HUES64 (cell line): Measurements from ENCODE around the gene STARD4.
A peak's percentile ranks its signal among the peaks of the same experiment; 100 is the strongest.

ENCODE experiments used
- H3K27ac ChIP-seq: 2 replicates; pipeline ENCODE4 v1.7.0; 2013; ENCODE audit warnings: low read depth, low read length, inconsistent platforms
- H3K27me3 ChIP-seq: 2 replicates; pipeline ENCODE4 v1.6.1; 2013; ENCODE audit warnings: mild to moderate bottlenecking, low read length; ENCODE audit not compliant: insufficient read depth
- H3K36me3 ChIP-seq: 2 replicates; pipeline ENCODE4 v1.6.1; 2013; ENCODE audit warnings: mild to moderate bottlenecking, low read length; ENCODE audit not compliant: insufficient read depth
- H3K4me1 ChIP-seq: 2 replicates; pipeline ENCODE4 v1.6.1; 2013; ENCODE audit warnings: mild to moderate bottlenecking, low read length, moderate library complexity; ENCODE audit not compliant: insufficient read depth
- H3K4me3 ChIP-seq: 2 replicates; pipeline ENCODE4 v1.5.1; 2013; ENCODE audit warnings: mild to moderate bottlenecking, low read length, moderate library complexity
- H3K9ac ChIP-seq: 2 replicates; pipeline ENCODE4 v1.6.1; 2013; ENCODE audit warnings: mild to moderate bottlenecking, low read depth, low read length
- H3K9me3 ChIP-seq: 2 replicates; pipeline ENCODE4 v1.6.1; 2013; ENCODE audit warnings: low read depth, low read length; ENCODE audit not compliant: insufficient read depth
- WGBS: fragments of 150-250, 120-280 bp; methylation state at CpG from one replicate; pipeline ENCODE4 v1.1.7; 2013; ENCODE audit warnings: missing lambda C conversion rate; 5-methylcytosine and 5-hydroxymethylcytosine counted together

STARD4 gene

GRCh38 chr5:111469293-111469896 is 42.9 kb downstream of the STARD4 start:
- H3K27ac ChIP-seq: no peak overlapping the region
- H3K27me3 ChIP-seq: no peaks in the 10 kb centered on the region
- no peaks in the 10 kb centered on the region for H3K36me3 ChIP-seq
- H3K9ac ChIP-seq: no peak overlapping the region
- 92% methylated on average over 2 of the region's 2 CpGs for WGBS
- no peak overlapping the region for H3K4me3 ChIP-seq
- H3K4me1 ChIP-seq: no peaks in the 10 kb centered on the region
- H3K9me3 ChIP-seq: no peaks in the 10 kb centered on the region

DNA sequence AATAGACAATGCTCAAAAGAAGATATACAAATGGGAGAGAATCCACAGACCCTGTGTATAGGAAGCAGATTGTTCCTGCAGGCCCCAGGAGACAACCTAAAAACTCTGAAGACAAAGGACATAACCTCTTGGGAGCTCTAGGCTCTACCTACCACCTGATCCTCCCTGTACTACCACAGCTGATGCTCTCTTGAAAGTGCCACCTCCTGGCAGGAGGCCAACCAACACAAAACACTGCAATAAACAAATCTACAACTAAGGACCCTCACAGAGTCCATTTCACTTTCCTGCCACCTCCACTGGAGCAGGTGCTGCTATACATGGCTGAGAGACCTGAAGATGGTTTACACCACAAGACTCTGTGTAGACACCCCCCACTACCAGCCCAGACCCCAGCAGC is 49.0 kb downstream of the STARD4 start:
- H3K9ac ChIP-seq: no peak overlapping the region
- no peak overlapping the region for H3K27ac ChIP-seq
- H3K9me3 ChIP-seq: no peaks in the 10 kb centered on the region
- H3K27me3 ChIP-seq: no peaks in the 10 kb centered on the region
- peaks cover 14% of the 10 kb centered on the region for H3K4me1 ChIP-seq
- H3K4me3 ChIP-seq: no peak overlapping the region
- no peaks in the 10 kb centered on the region for H3K36me3 ChIP-seq

DNA sequence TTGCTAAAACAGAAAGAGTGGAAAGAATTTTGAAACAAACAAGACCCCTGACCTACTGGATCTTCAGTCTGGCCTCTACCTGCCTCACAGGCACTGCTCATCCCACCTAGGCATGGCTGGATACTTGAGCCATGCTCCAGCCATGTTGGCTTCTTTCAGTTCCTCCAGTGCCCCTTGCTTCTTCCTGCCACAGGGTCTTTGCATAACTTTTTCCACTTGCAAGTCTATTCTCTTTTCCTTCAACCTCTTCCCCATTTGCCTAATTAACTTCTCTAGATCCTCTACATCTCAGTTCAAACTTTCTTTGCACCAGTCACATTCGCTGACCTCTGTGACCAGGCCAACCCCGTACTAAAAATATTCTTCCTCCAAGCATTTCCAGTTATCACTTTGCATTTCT is 50.4 kb downstream of the STARD4 start:
- Histone ChIP-seq H3K27ac (no peak overlapping the region), H3K4me3 (no peak overlapping the region), H3K4me1 (peaks cover 14% of the 10 kb centered on the region), H3K27me3 (no peaks in the 10 kb centered on the region), H3K9me3 (no peaks in the 10 kb centered on the region), H3K9ac (no peak overlapping the region), H3K36me3 (no peaks in the 10 kb centered on the region)
- WGBS: 95% methylated on average over 2 of the region's 2 CpGs

DNA sequence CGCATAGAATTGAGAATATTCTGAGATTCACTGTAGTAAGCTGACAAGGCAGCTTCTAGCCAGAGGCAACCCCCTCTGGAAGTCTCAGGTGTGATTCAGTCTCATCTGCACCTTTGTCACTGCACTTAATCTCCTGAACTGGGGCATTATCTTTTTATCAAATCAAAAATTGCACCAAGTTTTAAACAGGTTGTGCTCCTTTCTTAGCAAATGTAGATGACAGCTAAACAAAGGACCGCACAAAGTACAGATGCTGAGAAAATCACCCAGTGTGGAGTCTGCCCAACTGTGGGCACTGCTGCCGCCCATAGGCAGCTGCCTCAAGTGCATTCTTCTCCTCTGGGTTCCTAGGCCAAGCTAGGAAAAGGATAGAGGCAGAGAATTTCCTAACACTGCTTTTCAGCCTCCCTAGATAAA is 51.1 kb downstream of the STARD4 start:
- H3K4me3 ChIP-seq: no peak overlapping the region
- H3K4me1 ChIP-seq: peaks cover 14% of the 10 kb centered on the region
- 40% methylated on average over 3 of the region's 3 CpGs for WGBS
- H3K9me3 ChIP-seq: no peaks in the 10 kb centered on the region
- H3K27me3 ChIP-seq: no peaks in the 10 kb centered on the region
- H3K36me3 ChIP-seq: no peaks in the 10 kb centered on the region
- no peak overlapping the region for H3K9ac ChIP-seq
- H3K27ac ChIP-seq: no peak overlapping the region

DNA sequence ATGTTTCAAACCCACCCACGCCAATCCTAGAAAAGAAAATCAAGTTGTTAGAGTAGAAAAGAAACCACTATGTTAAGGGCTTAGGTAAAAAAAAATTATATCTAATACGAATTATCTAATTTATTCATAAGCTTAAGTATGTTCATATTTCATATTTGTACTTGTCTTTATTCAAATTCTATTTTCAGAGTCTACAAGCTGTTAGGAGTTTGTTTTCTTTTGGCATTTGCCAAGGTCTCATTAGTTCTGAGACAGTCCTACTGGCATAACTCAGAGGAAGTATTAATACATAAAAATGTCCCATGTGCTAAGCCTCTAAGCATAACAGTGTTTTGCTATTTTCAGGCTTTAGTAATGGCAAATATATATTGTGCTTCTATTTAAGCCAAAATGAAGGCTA is 57.6 kb downstream of the STARD4 start:
- Histone ChIP-seq H3K4me1 (peaks cover 3% of the 10 kb centered on the region; the same call in 1 of the 2 replicates), H3K9ac (no peak overlapping the region), H3K9me3 (no peaks in the 10 kb centered on the region), H3K27ac (no peak overlapping the region), H3K4me3 (no peak overlapping the region), H3K27me3 (no peaks in the 10 kb centered on the region), H3K36me3 (no peaks in the 10 kb centered on the region)
- WGBS: no CpG with 5 or more reads among the region's 2 CpGs

DNA sequence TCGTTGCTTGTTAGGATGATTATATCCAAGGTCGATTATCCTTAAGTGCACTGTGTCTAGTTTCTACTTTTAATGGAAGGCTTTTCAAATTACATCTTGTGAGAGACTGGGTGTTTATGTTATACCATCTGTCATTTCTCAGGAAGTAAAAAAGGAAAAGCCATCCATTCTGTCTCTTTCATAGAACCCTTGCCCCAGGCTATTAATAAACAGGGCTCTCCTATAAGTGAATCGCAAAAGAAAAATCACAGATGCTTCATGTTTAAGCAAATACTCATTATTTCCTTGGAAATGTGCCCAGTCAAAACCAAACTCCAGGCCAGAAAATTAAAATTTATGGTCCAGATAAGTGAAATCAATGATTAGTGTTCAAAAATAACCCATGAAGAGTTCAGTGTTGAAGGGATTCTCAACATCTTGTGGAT is 58.1 kb downstream of the STARD4 start:
- Histone ChIP-seq H3K9ac (no peak overlapping the region), H3K27me3 (no peaks in the 10 kb centered on the region), H3K27ac (no peak overlapping the region), H3K4me3 (no peak overlapping the region), H3K4me1 (peaks cover 3% of the 10 kb centered on the region; the same call in 1 of the 2 replicates), H3K9me3 (no peaks in the 10 kb centered on the region), H3K36me3 (no peaks in the 10 kb centered on the region)
- WGBS: 97% methylated on average over 3 of the region's 3 CpGs

DNA sequence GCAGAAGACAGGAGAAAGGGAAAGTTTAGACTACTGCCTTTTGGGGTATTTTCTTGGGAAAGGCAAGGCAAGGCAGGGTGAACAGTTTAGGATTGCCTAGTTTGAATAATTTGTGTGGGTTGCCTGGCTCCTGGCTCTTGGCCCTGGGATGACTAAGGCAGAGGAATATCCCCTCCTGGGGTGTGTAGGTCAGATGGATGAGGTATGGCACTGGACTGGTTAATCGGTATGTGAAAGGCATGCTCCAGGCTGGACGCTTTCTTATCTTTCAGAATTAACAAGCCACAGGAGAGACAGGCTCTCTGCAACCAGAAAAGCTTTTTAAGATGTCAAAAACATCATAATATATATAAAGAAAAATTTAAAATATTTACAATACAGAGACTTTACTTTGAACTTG is 58.6 kb downstream of the STARD4 start:
- no peaks in the 10 kb centered on the region for H3K27me3 ChIP-seq
- 100% methylated on average over 1 of the region's 2 CpGs for WGBS
- peaks cover 3% of the 10 kb centered on the region; the same call in 1 of the 2 replicates for H3K4me1 ChIP-seq
- H3K4me3 ChIP-seq: no peak overlapping the region
- H3K27ac ChIP-seq: no peak overlapping the region
- no peaks in the 10 kb centered on the region for H3K36me3 ChIP-seq
- no peaks in the 10 kb centered on the region for H3K9me3 ChIP-seq
- no peak overlapping the region for H3K9ac ChIP-seq

GRCh38 chr5:111453295-111453694 is 59.0 kb downstream of the STARD4 start:
- no peak overlapping the region for H3K4me3 ChIP-seq
- no peak overlapping the region for H3K9ac ChIP-seq
- WGBS: 87% methylated on average over 1 of the region's 1 CpG
- no peaks in the 10 kb centered on the region for H3K9me3 ChIP-seq
- H3K27me3 ChIP-seq: no peaks in the 10 kb centered on the region
- H3K36me3 ChIP-seq: no peaks in the 10 kb centered on the region
- H3K4me1 ChIP-seq: peaks cover 4% of the 10 kb centered on the region; the same call in 1 of the 2 replicates
- H3K27ac ChIP-seq: no peak overlapping the region

- Histone ChIP-seq H3K9ac (no peak overlapping the region), H3K27ac (peak overlapping the region; percentile 42), H3K4me1 (peaks cover 19% of the 10 kb centered on the region), H3K9me3 (no peaks in the 10 kb centered on the region), H3K36me3 (no peaks in the 10 kb centered on the region), H3K27me3 (no peaks in the 10 kb centered on the region), H3K4me3 (no peak overlapping the region)
- WGBS: 67% methylated on average over 1 of the region's 2 CpGs
Measured at GRCh38 chr5:111447822-111448221, 64.5 kb downstream of the STARD4 start.

- Histone ChIP-seq H3K36me3 (no peaks in the 10 kb centered on the region), H3K4me1 (peaks cover 19% of the 10 kb centered on the region), H3K4me3 (no peak overlapping the region), H3K9me3 (no peaks in the 10 kb centered on the region), H3K27me3 (no peaks in the 10 kb centered on the region), H3K9ac (0 out of 2 replicates have a peak overlapping the region, but pooled peaks have one; percentile 24), H3K27ac (peak overlapping the region; percentile 31; the same call in 1 of the 2 replicates)
- no CpG with 5 or more reads among the region's 1 CpG for WGBS
Measured at GRCh38 chr5:111447099-111447498, 65.2 kb downstream of the STARD4 start.
